D341Med (cell line): ENCODE measurements around the gene RFT1.

Experiments
- DNase-seq: peaks from one replicate; pipeline ENCODE4 v3.0.0; 2012; ENCODE audit warnings: low spot score

The RFT1 gene

DNA sequence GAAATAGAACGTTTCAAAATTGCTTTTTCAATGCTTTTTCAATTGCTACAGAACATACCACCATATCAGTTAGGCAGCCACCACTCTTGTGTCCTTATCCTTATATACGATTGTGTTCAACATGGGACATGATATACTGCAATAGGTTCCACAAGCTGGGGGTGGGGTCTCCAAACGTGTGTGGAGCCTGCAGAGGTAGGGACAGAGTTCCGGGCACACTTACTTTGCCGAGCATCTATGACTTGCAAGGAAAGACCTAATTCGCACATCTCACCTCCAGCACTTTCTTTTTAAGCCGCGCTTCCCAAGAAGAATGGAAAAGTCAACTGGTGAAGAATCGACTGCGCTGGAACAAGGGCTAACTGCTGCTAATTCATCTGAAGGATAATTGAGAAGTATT lies 44.8 kb downstream of the RFT1 start:
- no peak for DNase-seq

DNA sequence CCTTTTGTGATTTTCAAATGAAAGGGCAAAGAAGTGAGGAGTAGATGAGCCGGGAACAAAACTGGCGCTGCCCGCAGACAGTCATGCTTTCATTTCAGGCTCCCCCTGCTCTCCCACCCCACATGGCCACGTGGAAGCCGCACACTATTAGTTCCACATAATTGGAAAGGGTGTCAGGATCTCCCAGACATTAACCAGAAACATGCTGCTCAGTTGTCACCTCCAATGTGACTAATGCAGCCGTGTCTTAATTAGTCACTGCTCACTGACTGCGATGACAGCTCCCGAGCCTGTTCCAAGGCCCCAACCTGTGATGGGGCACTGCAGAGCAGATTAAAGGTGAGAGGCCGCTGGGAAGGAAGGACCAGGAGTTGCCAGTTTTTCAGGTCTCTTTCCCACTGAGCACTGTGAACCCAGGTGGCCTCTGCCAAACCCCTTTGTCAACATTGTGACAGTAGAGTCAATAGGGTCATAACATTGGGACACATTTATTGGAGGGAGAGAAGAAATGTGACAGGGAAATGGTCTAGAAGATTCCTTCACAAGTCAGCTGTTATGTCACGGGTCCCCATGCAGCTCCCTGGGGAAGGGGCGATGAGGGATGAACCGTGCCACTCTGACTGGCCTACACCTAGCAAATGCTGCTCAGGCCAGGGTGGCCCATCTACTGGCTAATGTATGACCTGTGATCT lies 45.8 kb downstream of the RFT1 start:
- no peak for DNase-seq

DNA sequence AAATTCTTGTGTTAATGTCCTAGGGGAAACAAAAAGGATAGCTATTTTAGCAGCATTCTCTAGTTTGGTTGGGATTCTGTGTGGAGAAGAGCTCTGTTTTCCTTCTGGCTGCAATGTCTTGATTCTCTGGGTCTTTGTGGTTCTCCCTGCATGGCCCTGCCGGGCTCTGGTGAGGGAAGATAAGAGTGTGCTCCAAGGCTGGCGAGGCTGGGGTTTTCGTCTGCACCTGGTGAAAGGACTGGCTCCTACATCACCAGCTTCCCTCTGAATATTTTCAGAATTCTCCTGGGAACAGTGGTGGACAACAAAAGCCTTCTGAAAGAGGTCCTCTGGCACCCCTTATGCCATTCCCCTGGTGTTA lies 46.3 kb downstream of the RFT1 start:
- DNase-seq, result no peak

GRCh38 chr3:53083521-53083920 lies 46.7 kb downstream of the RFT1 start:
- no peak for DNase-seq

GRCh38 chr3:53082736-53083135 lies 47.5 kb downstream of the RFT1 start:
- no peak for DNase-seq

GRCh38 chr3:53081318-53081717 lies 48.9 kb downstream of the RFT1 start:
- no peak for DNase-seq

GRCh38 chr3:53080612-53081205 lies 49.5 kb downstream of the RFT1 start:
- DNase-seq, result no peak

GRCh38 chr3:53079791-53080555 lies 50.3 kb downstream of the RFT1 start:
- peak; percentile 21 for DNase-seq

GRCh38 chr3:53079147-53079546 lies 51.1 kb downstream of the RFT1 start:
- DNase-seq, result no peak

GRCh38 chr3:53078656-53079055 lies 51.6 kb downstream of the RFT1 start:
- DNase-seq, result no peak

DNA sequence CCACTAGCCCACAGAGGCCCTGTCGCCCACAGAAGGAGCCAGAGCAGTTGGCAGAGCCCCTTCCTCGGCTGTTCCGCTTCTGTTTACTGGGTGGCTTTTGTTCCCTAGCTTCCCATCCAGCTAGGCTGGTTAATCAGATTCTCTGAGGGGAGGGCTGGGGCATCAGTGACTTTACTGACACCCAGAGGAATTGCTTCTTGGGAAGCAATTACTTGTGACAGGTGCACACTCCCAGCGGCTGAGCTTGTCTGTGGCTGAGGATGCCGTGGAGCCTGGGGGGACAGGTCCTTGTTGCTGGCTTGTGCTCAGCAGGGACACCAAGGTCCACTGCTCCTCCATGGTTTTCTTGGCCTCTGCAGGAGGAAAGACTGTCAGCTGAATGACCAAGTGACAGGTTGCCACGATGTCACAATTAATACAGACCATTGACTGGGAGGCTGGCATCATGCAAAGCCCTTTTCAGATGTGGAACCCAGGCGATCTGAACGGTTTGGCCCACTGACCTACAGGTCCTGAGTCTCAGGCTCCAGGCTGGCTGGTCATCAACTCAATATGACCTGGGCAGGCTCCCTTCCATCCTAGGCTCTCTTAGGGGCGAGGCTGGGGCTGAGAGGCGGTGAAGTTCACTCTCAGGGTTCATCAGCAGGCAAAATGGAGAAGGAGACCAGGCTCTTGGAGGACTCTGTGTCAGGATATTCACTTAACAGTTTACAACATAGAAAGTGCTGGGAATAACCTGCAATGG lies 52.6 kb downstream of the RFT1 start:
- DNase-seq, result peak; percentile 22

GRCh38 chr3:53075743-53076140 lies 54.5 kb downstream of the RFT1 start:
- DNase-seq, result peak; percentile 17

DNA sequence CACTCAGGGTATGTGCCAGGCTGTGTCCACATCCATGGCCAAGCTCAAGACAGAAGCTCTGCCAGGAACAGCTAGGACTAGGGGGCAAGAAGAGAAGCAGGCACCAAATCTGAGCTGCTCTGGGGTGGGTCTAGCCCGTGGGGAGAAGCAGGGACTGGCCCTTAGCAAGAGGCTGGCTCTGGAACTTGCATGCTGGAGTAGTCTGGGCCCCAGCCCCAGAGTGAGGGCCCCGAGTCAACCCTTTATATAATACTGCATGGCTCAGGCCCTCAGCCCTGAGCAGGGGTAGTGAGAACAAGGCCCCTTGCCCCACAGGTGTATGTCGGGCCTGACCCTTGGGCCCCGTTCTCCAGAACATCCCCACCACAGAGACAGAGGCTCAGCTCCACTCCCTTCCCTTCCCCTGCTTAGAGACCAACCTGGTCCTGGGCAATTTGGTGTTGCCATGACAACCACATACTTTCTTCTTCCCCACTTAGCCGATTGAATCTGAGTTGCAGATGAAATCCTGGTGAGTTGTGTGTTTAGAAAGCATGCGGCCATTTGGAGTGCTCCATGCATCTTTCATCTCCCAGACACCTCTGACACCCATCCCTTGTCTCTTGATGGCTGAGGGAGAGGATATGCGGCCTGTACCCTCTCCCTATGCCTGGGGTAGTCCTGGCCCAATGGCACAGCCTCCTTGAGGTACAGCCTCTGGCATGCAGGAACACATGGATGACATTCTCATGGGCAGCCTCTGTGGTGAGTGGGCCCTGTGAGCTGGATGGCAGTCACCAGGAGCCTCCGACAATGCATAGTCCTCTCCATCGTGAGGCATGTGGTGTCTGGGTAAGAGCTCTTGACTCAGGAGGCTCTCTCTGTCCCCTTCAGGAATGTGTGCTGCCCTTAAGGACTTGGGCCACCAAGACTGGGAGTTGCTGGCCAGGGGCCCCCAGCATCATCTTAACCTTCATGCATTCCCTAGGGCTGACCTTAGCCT lies 55.2 kb downstream of the RFT1 start:
- no peak for DNase-seq

- peak; percentile 18 for DNase-seq
These were observed 55.9 kb downstream of the RFT1 start for GRCh38 chr3:53074366-53074696.

DNA sequence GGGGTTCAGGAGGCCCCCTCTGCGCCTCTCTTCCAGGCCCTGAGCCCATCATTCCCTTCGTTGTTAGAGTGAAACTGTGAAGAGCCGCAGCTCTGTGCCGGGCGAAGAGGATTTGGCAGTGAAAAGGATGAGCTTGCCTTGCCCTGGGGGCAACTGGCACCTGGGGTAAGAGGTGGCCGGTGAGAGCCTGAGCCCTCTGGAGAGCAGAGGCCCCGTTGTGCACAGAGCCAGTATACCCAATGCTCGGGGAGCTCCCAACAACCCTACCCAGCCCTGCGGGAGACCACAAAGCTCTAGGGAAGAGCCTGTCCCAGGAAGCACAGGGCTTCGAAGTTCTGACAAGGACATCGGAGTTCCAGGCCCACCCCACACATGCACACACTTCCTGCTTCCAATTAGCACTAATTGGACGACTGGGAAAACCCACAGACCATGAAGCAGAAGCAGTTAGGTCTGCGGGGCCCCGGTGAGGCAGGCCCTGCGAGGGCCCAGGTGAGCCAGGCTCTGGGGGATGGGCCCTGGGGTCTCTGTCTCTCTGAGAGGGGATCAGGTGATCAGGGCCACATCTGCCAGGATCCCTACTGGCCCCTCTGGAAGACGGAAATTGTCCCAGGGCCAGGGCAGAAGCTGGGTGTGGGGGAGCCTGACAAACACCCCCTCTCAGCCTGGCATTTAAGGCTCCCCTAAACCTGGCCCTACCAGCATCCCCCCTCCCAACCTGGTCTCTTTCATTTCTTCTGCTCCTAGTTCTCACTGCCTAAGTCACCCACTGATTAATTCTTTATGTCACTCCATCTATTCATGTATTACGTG lies 56.5 kb downstream of the RFT1 start:
- DNase-seq, result peak; percentile 22

- peak; percentile 91 for DNase-seq
These were observed 57.3 kb downstream of the RFT1 start for GRCh38 chr3:53072653-53073552.

DNA sequence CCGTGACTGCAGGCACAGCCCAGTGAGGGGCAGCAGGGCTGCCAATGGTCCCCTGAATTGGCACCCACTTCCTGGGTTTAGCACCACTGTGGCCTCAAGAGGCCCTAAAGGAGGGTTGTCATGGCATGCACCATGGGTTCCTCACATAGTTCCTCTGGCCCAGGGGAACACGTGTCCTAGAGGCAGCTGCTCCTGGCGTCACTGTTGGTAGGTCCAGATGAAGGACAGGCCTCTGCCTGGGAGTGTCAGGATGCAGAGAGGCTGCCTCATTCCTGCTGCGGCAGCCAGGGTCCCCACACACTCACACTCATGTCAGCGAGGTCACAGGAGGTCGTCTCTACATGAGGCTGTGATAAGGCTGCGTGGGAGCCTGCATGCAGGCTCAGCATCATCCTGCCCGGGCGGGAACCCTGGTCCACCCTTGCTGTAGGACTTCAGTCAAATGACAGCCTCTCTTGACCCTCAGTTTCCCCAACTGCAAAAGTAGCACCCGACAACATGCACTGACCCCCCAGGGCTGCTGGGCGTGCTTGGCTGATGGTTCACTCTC lies 58.3 kb downstream of the RFT1 start:
- peak; percentile 25 for DNase-seq

GRCh38 chr3:53069422-53070068 lies 60.7 kb downstream of the RFT1 start:
- DNase-seq, result peak; percentile 24

DNA sequence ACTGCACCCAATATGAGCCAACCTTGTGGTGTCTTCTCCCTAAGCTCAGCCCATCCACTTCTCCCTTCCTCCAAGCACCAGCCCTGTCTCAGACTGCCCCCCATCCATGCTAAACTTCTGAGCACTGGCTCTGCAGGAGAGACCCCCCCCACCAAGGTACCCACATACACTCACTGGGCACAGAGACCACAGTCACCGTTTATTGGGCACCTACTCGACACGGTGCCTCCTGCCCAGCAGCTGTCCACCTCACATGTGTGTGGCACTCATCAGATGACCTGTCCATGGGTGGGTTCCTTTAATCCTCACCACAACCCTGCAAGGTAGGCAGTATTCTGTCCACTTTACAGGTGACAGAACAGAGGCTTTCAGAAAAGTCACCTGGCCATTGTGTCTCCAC lies 62.1 kb downstream of the RFT1 start:
- no peak for DNase-seq
